Measurements from ENCODE around the gene IGFBP3. TPM values are rescaled to one million over a fixed set of nuclear protein-coding genes. Genes with fewer than 3 reads are reported as not detected.

The IGFBP3 gene
- total RNA-seq, 4 donors from 2014 or later = 43.4 to 167 (median 103) TPM

GRCh38 chr7:45919993-45920459, 1.0 kb downstream of the IGFBP3 start:
- no peak for ATAC-seq
- Histone ChIP-seq H3K4me1 (peaks cover 3 to 68% (median 20%) of the 10 kb centered on the region in 3 donors), H3K9me3 (no peaks in the 10 kb centered on the region), H3K36me3 (peaks cover 0 to 6% of the 10 kb centered on the region in 2 donors), H3K4me3 (peak overlapping the region; percentile 29 to 51), H3K27ac (peak overlapping the region in 1 of 4 donors; percentile 44), H3K27me3 (peaks cover 78% of the 10 kb centered on the region)
- TF ChIP-seq EP300 (IDR thresholded peaks at IDR 0.05) (no peak), CTCF (IDR thresholded peaks at IDR 0.05) (no peak), POLR2A (IDR thresholded peaks at IDR 0.05) (no peak), POLR2AphosphoS5 (IDR thresholded peaks at IDR 0.05) (no peak)
- 4 to 5% methylated on average over 3 to 9 of the region's 19 CpGs for WGBS, 2 donors (ENCODE audit: low coverage in 1 of 2)

GRCh38 chr7:45919231-45919784, 1.8 kb downstream of the IGFBP3 start:
- Histone ChIP-seq H3K4me3 (peak overlapping the region in 1 of 2 donors; percentile 51), H3K36me3 (peaks cover 0 to 6% of the 10 kb centered on the region in 2 donors), H3K27me3 (peaks cover 86% of the 10 kb centered on the region), H3K9me3 (no peaks in the 10 kb centered on the region), H3K4me1 (peaks cover 3 to 67% (median 20%) of the 10 kb centered on the region in 3 donors), H3K27ac (no peak overlapping the region)
- no peak for TF ChIP-seq CTCF (IDR thresholded peaks at IDR 0.05)
- TF ChIP-seq POLR2A (IDR thresholded peaks at IDR 0.05) = no peak
- no peak for TF ChIP-seq EP300 (IDR thresholded peaks at IDR 0.05)
- TF ChIP-seq POLR2AphosphoS5 (IDR thresholded peaks at IDR 0.05) = no peak
- no peak for ATAC-seq
- 20 to 48% methylated on average over 5 to 9 of the region's 9 CpGs for WGBS, 2 donors (ENCODE audit: low coverage in 1 of 2)

DNA sequence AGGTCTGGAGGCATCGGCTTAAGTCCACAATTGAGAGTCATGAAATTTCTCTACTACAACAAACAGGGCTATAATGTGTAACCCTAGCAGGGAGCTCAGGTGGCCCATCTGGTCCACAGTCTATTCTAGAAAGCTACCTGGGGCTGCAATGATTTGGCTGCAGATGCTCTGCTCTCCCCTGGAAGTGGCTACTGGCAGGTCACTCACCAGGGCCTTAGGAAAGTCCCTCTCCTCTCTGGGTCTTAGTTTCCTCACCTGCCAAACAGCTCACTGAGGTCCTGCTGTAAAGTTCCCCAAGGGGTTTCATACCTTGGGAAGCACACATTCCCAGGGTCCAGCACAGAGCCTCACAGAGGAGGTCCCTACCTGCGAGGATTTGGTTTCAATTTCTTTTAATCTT, 2.5 kb downstream of the IGFBP3 start:
- Histone ChIP-seq H3K27ac (no peak overlapping the region), H3K36me3 (peaks cover 0 to 6% of the 10 kb centered on the region in 2 donors), H3K9me3 (no peaks in the 10 kb centered on the region), H3K4me3 (peak overlapping the region in 1 of 2 donors; percentile 14), H3K27me3 (peaks cover 86% of the 10 kb centered on the region), H3K4me1 (peaks cover 3 to 59% (median 20%) of the 10 kb centered on the region in 3 donors)
- 80 to 91% methylated on average over 2 of the region's 2 CpGs for WGBS, 2 donors (ENCODE audit: low coverage in 1 of 2)
- no peak for ATAC-seq
- TF ChIP-seq CTCF (IDR thresholded peaks at IDR 0.05) (no peak), EP300 (IDR thresholded peaks at IDR 0.05) (no peak), POLR2A (IDR thresholded peaks at IDR 0.05) (no peak), POLR2AphosphoS5 (IDR thresholded peaks at IDR 0.05) (no peak)

DNA sequence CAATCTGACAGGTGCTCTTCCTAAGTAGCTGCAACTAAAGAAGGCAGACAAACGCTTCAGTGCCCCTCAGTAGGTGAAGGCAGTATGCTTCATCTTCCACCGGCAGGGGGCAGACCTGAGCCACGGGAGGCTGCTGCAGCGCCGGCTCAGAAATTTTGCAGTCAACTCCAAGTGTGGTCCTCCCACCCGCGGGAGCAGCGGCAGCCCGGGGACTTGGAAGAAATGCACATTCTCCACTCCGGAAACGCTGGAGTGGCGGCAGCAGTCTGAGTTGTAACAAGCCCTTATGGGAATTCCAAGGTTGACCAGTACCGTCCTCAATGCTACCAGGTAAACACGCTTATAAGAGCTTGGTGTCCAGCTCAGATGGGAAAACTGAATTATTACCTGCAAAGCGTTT, 3.4 kb downstream of the IGFBP3 start:
- Histone ChIP-seq H3K4me1 (peaks cover 0 to 50% (median 20%) of the 10 kb centered on the region in 3 donors), H3K27me3 (peaks cover 83% of the 10 kb centered on the region), H3K4me3 (peak overlapping the region in 1 of 2 donors; percentile 14), H3K36me3 (peaks cover 0 to 6% of the 10 kb centered on the region in 2 donors), H3K9me3 (no peaks in the 10 kb centered on the region), H3K27ac (no peak overlapping the region)
- ATAC-seq = peak; percentile 53
- TF ChIP-seq CTCF (IDR thresholded peaks at IDR 0.05) = peak; percentile 88 to 98 (median 92)
- no peak for TF ChIP-seq POLR2A (IDR thresholded peaks at IDR 0.05)
- WGBS, 2 donors (ENCODE audit: low coverage in 1 of 2) = 12% methylated on average over 5 of the region's 15 CpGs; no CpG with 5 or more reads in 1 of the 2 donors

GRCh38 chr7:45917064-45917463, 4.0 kb downstream of the IGFBP3 start:
- WGBS, 2 donors (ENCODE audit: low coverage in 1 of 2) = 55 to 90% methylated on average over 7 to 11 of the region's 14 CpGs
- no peak overlapping the region for H3K27ac ChIP-seq
- H3K9me3 ChIP-seq = no peaks in the 10 kb centered on the region
- H3K4me1 ChIP-seq = peaks cover 0 to 44% (median 15%) of the 10 kb centered on the region in 3 donors
- TF ChIP-seq POLR2A (IDR thresholded peaks at IDR 0.05) = no peak
- no peak for TF ChIP-seq POLR2AphosphoS5 (IDR thresholded peaks at IDR 0.05)
- TF ChIP-seq EP300 (IDR thresholded peaks at IDR 0.05) = no peak
- no peak for TF ChIP-seq CTCF (IDR thresholded peaks at IDR 0.05)
- peaks cover 77% of the 10 kb centered on the region for H3K27me3 ChIP-seq
- no peak overlapping the region for H3K4me3 ChIP-seq
- H3K36me3 ChIP-seq = peaks cover 0 to 6% of the 10 kb centered on the region in 2 donors
- no peak for ATAC-seq

Measured in gastroesophageal sphincter (tissue), 4 donors.